HEK293 (cell line): ENCODE results near the gene JAGN1.

ENCODE experiments used
- CTCF ChIA-PET: fragments of 350-600 bp; formaldehyde crosslinking; extraction: SDS; loops from one replicate; lab custom pipeline; 2021; ENCODE audit warnings: antibody characterized with exemption; lab: Yijun Ruan, JAX
- POLR2A ChIA-PET: fragments of 300-600 bp; formaldehyde crosslinking; extraction: SDS; loops from one replicate; lab custom pipeline; 2020; ENCODE audit warnings: antibody characterized with exemption, inconsistent platforms; lab: Yijun Ruan, JAX
- H3K27ac ChIP-seq: fragments of 200-500 bp; sonication (Bioruptor generic); 2 replicates; pipeline ENCODE4 v1.5.1; 2014; ENCODE audit warnings: low read depth, low read length, control low read depth, inconsistent platforms; ENCODE audit errors: extremely low read depth
- H3K36me3 ChIP-seq, 2 experiments: fragments of 200-500 bp in 1 of 2; sonication (Bioruptor generic) in 1 of 2; 1 replicate in 1 of 2; 2 replicates in 1 of 2; pipeline ENCODE4 v1.5.1; 2014 to 2017; ENCODE audit warnings: inconsistent platforms in 2 of 2, low read length in 2 of 2; ENCODE audit not compliant: control insufficient read depth in 2 of 2, insufficient read depth in 1 of 2
- H3K4me1 ChIP-seq: fragments of 200-500 bp; sonication (Bioruptor generic); 2 replicates; pipeline ENCODE4 v1.5.1; 2014; ENCODE audit warnings: mild to moderate bottlenecking, low read length, inconsistent platforms; ENCODE audit not compliant: control insufficient read depth, insufficient read depth
- H3K4me3 ChIP-seq: 2 replicates; pipeline ENCODE4 v1.5.1; 2011; ENCODE audit warnings: low read depth, mild to moderate bottlenecking, control low read depth, low read length, moderate library complexity
- H3K9me3 ChIP-seq: fragments of 200-500 bp; sonication (Bioruptor generic); 2 replicates; pipeline ENCODE4 v1.5.1; 2014; ENCODE audit warnings: low read depth, low read length, inconsistent platforms; ENCODE audit not compliant: control insufficient read depth, insufficient read depth
- BCL11A ChIP-seq: fragments of 450-650 bp; formaldehyde crosslinking; IDR thresholded peaks from 2 replicates; pipeline ENCODE4 v1.5.1; 2016; ENCODE audit warnings: low read depth, missing biosample characterization, missing genetic modification characterization
- MYNN ChIP-seq: fragments of 450-650 bp; formaldehyde crosslinking; IDR thresholded peaks from 2 replicates; pipeline ENCODE4 v1.5.1; 2016; ENCODE audit warnings: missing biosample characterization, missing genetic modification characterization, borderline replicate concordance
- REPIN1 ChIP-seq: fragments of 450-650 bp; formaldehyde crosslinking; IDR thresholded peaks from 2 replicates; pipeline ENCODE4 v1.5.1; 2017; ENCODE audit warnings: missing biosample characterization, missing genetic modification characterization, low read depth
- SP2 ChIP-seq: fragments of 450-650 bp; formaldehyde crosslinking; IDR thresholded peaks from 2 replicates; pipeline ENCODE4 v1.5.1; 2016; ENCODE audit warnings: missing biosample characterization, missing genetic modification characterization
- ZNF10 ChIP-seq: fragments of 450-650 bp; formaldehyde crosslinking; IDR thresholded peaks from 2 replicates; pipeline ENCODE4 v1.5.1; 2017; ENCODE audit warnings: missing biosample characterization, missing genetic modification characterization
- ZNF114 ChIP-seq: fragments of 450-650 bp; formaldehyde crosslinking; IDR thresholded peaks from 2 replicates; pipeline ENCODE4 v1.5.0; 2017; ENCODE audit warnings: missing biosample characterization, missing genetic modification characterization
- ZNF292 ChIP-seq: fragments of 450-650 bp; formaldehyde crosslinking; IDR thresholded peaks from 2 replicates; pipeline ENCODE4 v1.5.1; 2016; ENCODE audit warnings: low read depth, missing biosample characterization, missing genetic modification characterization, borderline replicate concordance
- ZNF335 ChIP-seq: fragments of 450-650 bp; formaldehyde crosslinking; conservative IDR thresholded peaks from 2 replicates; pipeline ENCODE4 v1.5.1; 2016; ENCODE audit warnings: missing biosample characterization, missing genetic modification characterization
- ZNF555 ChIP-seq: fragments of 450-650 bp; formaldehyde crosslinking; conservative IDR thresholded peaks from 2 replicates; pipeline ENCODE4 v1.5.1; 2017; ENCODE audit warnings: missing biosample characterization, mild to moderate bottlenecking, missing genetic modification characterization, inconsistent platforms
- ZNF558 ChIP-seq: fragments of 450-650 bp; formaldehyde crosslinking; IDR thresholded peaks from 2 replicates; pipeline ENCODE4 v1.5.1; 2016; ENCODE audit warnings: missing biosample characterization, missing genetic modification characterization
- ZNF560 ChIP-seq: fragments of 450-650 bp; formaldehyde crosslinking; IDR thresholded peaks from 2 replicates; pipeline ENCODE4 v1.5.1; 2017; ENCODE audit warnings: missing biosample characterization, missing genetic modification characterization, borderline replicate concordance
- ZNF677 ChIP-seq: fragments of 450-650 bp; IDR thresholded peaks from 2 replicates; pipeline ENCODE4 v1.5.0; 2018; ENCODE audit warnings: missing biosample characterization, mild to moderate bottlenecking, missing genetic modification characterization, moderate library complexity
- TF ChIP-seq, protein P1 (sequence below): fragments of 450-650 bp; formaldehyde crosslinking; IDR thresholded peaks from 2 replicates; pipeline ENCODE4 v1.5.1; 2016; ENCODE audit warnings: missing biosample characterization, missing genetic modification characterization
- TF ChIP-seq, protein P2 (sequence below): fragments of 450-650 bp; formaldehyde crosslinking; IDR thresholded peaks from 2 replicates; pipeline ENCODE4 v1.5.1; 2016; ENCODE audit warnings: missing biosample characterization, missing genetic modification characterization
- TF ChIP-seq, protein P3 (sequence below): fragments of 450-650 bp; formaldehyde crosslinking; IDR thresholded peaks from 2 replicates; pipeline ENCODE4 v1.5.1; 2016; ENCODE audit warnings: missing biosample characterization, missing genetic modification characterization
- TF ChIP-seq, protein P4 (sequence below): fragments of 450-650 bp; formaldehyde crosslinking; IDR thresholded peaks from 2 replicates; pipeline ENCODE4 v1.5.1; 2016; ENCODE audit warnings: missing biosample characterization, missing genetic modification characterization, low read depth
- TF ChIP-seq, protein P5 (sequence below): fragments of 450-650 bp; formaldehyde crosslinking; IDR thresholded peaks from 2 replicates; pipeline ENCODE4 v1.5.1; 2016; ENCODE audit warnings: missing biosample characterization, missing genetic modification characterization
- TF ChIP-seq, protein P6 (sequence below): fragments of 450-650 bp; formaldehyde crosslinking; IDR thresholded peaks from 2 replicates; pipeline ENCODE4 v1.5.1; 2016; ENCODE audit warnings: missing biosample characterization, missing genetic modification characterization, borderline replicate concordance
- TF ChIP-seq, protein P7 (sequence below): fragments of 450-650 bp; formaldehyde crosslinking; IDR thresholded peaks from 2 replicates; pipeline ENCODE4 v1.5.1; 2016; ENCODE audit warnings: missing biosample characterization, missing genetic modification characterization

JAGN1 gene

DNA sequence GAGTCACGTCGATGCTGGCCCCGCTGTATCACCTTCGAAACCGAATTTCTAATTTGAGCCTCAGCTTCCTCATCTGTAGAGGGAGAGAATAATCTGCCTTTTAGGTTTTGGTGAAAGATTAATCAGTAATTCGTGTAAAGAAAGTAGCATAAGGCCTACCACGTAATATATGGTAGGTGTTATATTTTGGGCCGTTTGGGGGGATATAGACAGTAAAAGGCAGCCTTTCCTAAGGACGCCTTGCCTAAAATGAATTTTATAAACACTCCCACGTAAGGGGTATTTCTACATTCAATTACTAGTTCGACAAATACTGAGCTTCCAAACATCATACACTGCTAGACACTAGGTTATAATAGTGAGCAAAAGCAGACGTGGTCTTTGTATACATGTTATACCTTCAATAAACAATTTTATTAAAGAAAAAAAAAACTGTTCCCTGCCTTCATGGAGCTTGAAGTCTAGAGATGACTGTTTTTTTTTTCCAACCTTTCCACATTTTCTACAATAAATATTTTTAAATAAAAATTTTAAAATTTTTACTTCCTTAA is 737 bp downstream of the JAGN1 start:
- Histone ChIP-seq H3K9me3 (no peaks in the 10 kb centered on the region), H3K36me3 (peaks cover 5 to 21% of the 10 kb centered on the region in 2 experiments), H3K4me3 (peak overlapping the region; percentile 73), H3K27ac (peak overlapping the region; percentile 53; the same call in 1 of the 2 replicates)
- CTCF ChIA-PET: interaction anchor here (0.7 to 2.1 kb wide), 3 partner anchors 41 to 55 kb away, joined by 3 to 7 read pairs (median 4); no protein-coding TSS in a partner anchor
- TF ChIP-seq ZNF677 (tag by site-specific recombination) (0 out of 2 replicates have a peak, but pooled peaks have one; percentile 1), ZNF292 (no peak), BCL11A (no peak), ZNF335 (tag by site-specific recombination) (0 out of 2 replicates have a peak, but pooled peaks have one; percentile 7)
- TF ChIP-seq, all 188 proteins: peak for 2
- POLR2A ChIA-PET: interaction anchor here (0.6 to 3.0 kb wide), 10 partner anchors 8 to 536 kb away, joined by 3 to 24 read pairs (median 3); partner anchors contain the start of genes CIDEC, CRELD1, IL17RC and IL17RE
- no peaks in the 10 kb centered on the region for H3K4me1 ChIP-seq

DNA sequence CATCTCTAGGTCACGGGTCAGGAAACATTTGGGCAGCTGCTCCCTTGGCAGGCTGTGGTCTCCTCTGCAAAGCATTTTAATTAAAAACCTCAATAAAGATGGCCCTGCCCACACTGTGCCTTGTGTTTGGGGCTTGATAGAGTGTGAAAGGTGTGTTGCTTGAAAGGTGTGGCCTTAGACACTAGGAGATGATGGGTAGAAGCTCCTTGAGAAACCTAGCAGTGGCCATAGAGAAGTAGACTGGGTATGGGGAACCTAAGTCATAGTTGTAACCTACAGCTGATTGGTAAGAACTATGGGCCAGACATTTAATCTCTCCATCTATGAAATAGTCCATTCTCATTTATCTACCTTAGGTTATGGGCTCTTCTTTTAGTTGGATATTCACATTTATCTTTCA is 3.3 kb downstream of the JAGN1 start:
- Histone ChIP-seq H3K9me3 (no peaks in the 10 kb centered on the region), H3K4me3 (no peak overlapping the region), H3K4me1 (no peaks in the 10 kb centered on the region), H3K36me3 (peaks cover 5 to 21% of the 10 kb centered on the region in 2 experiments), H3K27ac (peak overlapping the region; percentile 7; the same call in 1 of the 2 replicates)
- ChIA-PET POLR2A (interaction anchor here (0.5 to 1.8 kb wide), 5 partner anchors 9 to 123 kb away, joined by 3 to 6 read pairs (median 4); partner anchors contain the start of genes CRELD1 and IL17RE), CTCF (interaction anchor here (1.1 to 1.3 kb wide), 4 partner anchors 9 to 45 kb away, joined by 3 to 4 read pairs (median 3); partner anchors contain the start of gene IL17RE)
- TF ChIP-seq ZNF114 (tag by site-specific recombination) (no peak), ZNF555 (tag by site-specific recombination) (no peak), ZNF558 (tag by site-specific recombination) (no peak), REPIN1 (no peak), MYNN (no peak), ZNF560 (tag by site-specific recombination) (no peak), ZNF10 (tag by site-specific recombination) (no peak), SP2 (tag by site-specific recombination) (no peak)
- TF ChIP-seq, protein P1, sequence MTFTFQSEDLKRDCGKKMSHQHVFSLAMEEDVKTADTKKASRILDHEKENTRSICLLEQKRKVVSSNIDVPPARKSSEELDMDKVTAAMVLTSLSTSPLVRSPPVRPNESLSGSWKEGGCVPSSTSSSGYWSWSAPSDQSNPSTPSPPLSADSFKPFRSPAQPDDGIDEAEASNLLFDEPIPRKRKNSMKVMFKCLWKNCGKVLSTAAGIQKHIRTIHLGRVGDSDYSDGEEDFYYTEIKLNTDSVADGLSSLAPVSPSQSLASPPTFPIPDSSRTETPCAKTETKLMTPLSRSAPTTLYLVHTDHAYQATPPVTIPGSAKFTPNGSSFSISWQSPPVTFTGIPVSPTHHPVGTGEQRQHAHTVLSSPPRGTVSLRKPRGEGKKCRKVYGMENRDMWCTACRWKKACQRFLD (tag by site-specific recombination): no peak
- TF ChIP-seq, protein P2, sequence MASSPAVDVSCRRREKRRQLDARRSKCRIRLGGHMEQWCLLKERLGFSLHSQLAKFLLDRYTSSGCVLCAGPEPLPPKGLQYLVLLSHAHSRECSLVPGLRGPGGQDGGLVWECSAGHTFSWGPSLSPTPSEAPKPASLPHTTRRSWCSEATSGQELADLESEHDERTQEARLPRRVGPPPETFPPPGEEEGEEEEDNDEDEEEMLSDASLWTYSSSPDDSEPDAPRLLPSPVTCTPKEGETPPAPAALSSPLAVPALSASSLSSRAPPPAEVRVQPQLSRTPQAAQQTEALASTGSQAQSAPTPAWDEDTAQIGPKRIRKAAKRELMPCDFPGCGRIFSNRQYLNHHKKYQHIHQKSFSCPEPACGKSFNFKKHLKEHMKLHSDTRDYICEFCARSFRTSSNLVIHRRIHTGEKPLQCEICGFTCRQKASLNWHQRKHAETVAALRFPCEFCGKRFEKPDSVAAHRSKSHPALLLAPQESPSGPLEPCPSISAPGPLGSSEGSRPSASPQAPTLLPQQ (tag by site-specific recombination): no peak
- TF ChIP-seq, protein P3, sequence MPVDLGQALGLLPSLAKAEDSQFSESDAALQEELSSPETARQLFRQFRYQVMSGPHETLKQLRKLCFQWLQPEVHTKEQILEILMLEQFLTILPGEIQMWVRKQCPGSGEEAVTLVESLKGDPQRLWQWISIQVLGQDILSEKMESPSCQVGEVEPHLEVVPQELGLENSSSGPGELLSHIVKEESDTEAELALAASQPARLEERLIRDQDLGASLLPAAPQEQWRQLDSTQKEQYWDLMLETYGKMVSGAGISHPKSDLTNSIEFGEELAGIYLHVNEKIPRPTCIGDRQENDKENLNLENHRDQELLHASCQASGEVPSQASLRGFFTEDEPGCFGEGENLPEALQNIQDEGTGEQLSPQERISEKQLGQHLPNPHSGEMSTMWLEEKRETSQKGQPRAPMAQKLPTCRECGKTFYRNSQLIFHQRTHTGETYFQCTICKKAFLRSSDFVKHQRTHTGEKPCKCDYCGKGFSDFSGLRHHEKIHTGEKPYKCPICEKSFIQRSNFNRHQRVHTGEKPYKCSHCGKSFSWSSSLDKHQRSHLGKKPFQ: no peak
- TF ChIP-seq, protein P4, sequence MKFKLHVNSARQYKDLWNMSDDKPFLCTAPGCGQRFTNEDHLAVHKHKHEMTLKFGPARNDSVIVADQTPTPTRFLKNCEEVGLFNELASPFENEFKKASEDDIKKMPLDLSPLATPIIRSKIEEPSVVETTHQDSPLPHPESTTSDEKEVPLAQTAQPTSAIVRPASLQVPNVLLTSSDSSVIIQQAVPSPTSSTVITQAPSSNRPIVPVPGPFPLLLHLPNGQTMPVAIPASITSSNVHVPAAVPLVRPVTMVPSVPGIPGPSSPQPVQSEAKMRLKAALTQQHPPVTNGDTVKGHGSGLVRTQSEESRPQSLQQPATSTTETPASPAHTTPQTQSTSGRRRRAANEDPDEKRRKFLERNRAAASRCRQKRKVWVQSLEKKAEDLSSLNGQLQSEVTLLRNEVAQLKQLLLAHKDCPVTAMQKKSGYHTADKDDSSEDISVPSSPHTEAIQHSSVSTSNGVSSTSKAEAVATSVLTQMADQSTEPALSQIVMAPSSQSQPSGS (tag by site-specific recombination): no peak
- TF ChIP-seq, protein P5, sequence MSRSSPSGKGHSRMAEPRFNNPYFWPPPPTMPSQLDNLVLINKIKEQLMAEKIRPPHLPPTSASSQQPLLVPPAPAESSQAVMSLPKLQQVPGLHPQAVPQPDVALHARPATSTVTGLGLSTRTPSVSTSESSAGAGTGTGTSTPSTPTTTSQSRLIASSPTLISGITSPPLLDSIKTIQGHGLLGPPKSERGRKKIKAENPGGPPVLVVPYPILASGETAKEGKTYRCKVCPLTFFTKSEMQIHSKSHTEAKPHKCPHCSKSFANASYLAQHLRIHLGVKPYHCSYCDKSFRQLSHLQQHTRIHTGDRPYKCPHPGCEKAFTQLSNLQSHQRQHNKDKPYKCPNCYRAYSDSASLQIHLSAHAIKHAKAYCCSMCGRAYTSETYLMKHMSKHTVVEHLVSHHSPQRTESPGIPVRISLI (tag by site-specific recombination): no peak
- TF ChIP-seq, protein P6, sequence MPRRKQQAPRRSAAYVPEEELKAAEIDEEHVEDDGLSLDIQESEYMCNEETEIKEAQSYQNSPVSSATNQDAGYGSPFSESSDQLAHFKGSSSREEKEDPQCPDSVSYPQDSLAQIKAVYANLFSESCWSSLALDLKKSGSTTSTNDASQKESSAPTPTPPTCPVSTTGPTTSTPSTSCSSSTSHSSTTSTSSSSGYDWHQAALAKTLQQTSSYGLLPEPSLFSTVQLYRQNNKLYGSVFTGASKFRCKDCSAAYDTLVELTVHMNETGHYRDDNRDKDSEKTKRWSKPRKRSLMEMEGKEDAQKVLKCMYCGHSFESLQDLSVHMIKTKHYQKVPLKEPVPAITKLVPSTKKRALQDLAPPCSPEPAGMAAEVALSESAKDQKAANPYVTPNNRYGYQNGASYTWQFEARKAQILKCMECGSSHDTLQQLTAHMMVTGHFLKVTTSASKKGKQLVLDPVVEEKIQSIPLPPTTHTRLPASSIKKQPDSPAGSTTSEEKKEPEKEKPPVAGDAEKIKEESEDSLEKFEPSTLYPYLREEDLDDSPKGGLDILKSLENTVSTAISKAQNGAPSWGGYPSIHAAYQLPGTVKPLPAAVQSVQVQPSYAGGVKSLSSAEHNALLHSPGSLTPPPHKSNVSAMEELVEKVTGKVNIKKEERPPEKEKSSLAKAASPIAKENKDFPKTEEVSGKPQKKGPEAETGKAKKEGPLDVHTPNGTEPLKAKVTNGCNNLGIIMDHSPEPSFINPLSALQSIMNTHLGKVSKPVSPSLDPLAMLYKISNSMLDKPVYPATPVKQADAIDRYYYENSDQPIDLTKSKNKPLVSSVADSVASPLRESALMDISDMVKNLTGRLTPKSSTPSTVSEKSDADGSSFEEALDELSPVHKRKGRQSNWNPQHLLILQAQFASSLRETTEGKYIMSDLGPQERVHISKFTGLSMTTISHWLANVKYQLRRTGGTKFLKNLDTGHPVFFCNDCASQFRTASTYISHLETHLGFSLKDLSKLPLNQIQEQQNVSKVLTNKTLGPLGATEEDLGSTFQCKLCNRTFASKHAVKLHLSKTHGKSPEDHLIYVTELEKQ: no peak
- TF ChIP-seq, protein P7, sequence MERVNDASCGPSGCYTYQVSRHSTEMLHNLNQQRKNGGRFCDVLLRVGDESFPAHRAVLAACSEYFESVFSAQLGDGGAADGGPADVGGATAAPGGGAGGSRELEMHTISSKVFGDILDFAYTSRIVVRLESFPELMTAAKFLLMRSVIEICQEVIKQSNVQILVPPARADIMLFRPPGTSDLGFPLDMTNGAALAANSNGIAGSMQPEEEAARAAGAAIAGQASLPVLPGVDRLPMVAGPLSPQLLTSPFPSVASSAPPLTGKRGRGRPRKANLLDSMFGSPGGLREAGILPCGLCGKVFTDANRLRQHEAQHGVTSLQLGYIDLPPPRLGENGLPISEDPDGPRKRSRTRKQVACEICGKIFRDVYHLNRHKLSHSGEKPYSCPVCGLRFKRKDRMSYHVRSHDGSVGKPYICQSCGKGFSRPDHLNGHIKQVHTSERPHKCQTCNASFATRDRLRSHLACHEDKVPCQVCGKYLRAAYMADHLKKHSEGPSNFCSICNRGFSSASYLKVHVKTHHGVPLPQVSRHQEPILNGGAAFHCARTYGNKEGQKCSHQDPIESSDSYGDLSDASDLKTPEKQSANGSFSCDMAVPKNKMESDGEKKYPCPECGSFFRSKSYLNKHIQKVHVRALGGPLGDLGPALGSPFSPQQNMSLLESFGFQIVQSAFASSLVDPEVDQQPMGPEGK (tag by site-specific recombination): no peak
